Measurements from ENCODE around the gene RNF215. TPM values are rescaled to one million over a fixed set of nuclear protein-coding genes. Genes with fewer than 3 reads are reported as not detected.
"Not testable (repeated sequence)": the region's sequence is repeated elsewhere in the genome, so short reads cannot be mapped to it uniquely, and the experiment has no call there.

The RNF215 gene
- total RNA-seq, 1 donor from 2014 or later, result 6.5 TPM

- DNase-seq, result no peak
These were observed 29.5 kb downstream of the RNF215 start for GRCh38 chr22:30357650-30358215.

- DNase-seq, result peak; percentile 56
These were observed 30.0 kb downstream of the RNF215 start for GRCh38 chr22:30357236-30357570.

GRCh38 chr22:30356449-30357235 is 30.6 kb downstream of the RNF215 start, which contains the start of the genes CCDC157 and SF3A1:
CCDC157 (plus strand) TSS chr22:30357007; CDS start chr22:30366001, 8,994 bp downstream.
SF3A1 (minus strand) TSS chr22:30356894; CDS start chr22:30356792, 102 bp downstream.
- peak; percentile 89 for DNase-seq

GRCh38 chr22:30354644-30355043 is 32.6 kb downstream of the RNF215 start:
- DNase-seq, result no peak

- no peak for DNase-seq
These were observed 36.0 kb downstream of the RNF215 start for GRCh38 chr22:30351226-30351625.

- DNase-seq, result peak; percentile 90
These were observed 38.4 kb downstream of the RNF215 start for GRCh38 chr22:30348809-30349208.

- no peak for DNase-seq
These were observed 38.8 kb downstream of the RNF215 start for GRCh38 chr22:30348404-30348803.

GRCh38 chr22:30347255-30347892 is 39.8 kb downstream of the RNF215 start:
- no peak for DNase-seq

GRCh38 chr22:30344447-30345200 is 42.6 kb downstream of the RNF215 start:
- DNase-seq, result no peak

GRCh38 chr22:30340911-30341685 is 46.1 kb downstream of the RNF215 start:
- DNase-seq, result peak; percentile 68

GRCh38 chr22:30338802-30339201 is 48.4 kb downstream of the RNF215 start:
- no peak for DNase-seq

GRCh38 chr22:30338341-30338740 is 48.9 kb downstream of the RNF215 start:
- not testable (repeated sequence) for DNase-seq

- no peak for DNase-seq
These were observed 49.8 kb downstream of the RNF215 start for GRCh38 chr22:30337461-30337778.

GRCh38 chr22:30336752-30337460 is 50.3 kb downstream of the RNF215 start:
- no peak for DNase-seq

GRCh38 chr22:30335236-30335635 is 52.0 kb downstream of the RNF215 start:
- no peak for DNase-seq

GRCh38 chr22:30334646-30335045 is 52.6 kb downstream of the RNF215 start:
- no peak for DNase-seq

- no peak for DNase-seq
These were observed 53.5 kb downstream of the RNF215 start for GRCh38 chr22:30333707-30334087.

- DNase-seq, result no peak
These were observed 54.1 kb downstream of the RNF215 start for GRCh38 chr22:30332994-30333706.

- DNase-seq, result no peak
These were observed 54.7 kb downstream of the RNF215 start for GRCh38 chr22:30332551-30332950.
